ENCODE results near the gene ALLC.

GRCh38 chr2:3725002-3725401 lies 67.0 kb downstream of the ALLC start:
- TF ChIP-seq, protein P1, sequence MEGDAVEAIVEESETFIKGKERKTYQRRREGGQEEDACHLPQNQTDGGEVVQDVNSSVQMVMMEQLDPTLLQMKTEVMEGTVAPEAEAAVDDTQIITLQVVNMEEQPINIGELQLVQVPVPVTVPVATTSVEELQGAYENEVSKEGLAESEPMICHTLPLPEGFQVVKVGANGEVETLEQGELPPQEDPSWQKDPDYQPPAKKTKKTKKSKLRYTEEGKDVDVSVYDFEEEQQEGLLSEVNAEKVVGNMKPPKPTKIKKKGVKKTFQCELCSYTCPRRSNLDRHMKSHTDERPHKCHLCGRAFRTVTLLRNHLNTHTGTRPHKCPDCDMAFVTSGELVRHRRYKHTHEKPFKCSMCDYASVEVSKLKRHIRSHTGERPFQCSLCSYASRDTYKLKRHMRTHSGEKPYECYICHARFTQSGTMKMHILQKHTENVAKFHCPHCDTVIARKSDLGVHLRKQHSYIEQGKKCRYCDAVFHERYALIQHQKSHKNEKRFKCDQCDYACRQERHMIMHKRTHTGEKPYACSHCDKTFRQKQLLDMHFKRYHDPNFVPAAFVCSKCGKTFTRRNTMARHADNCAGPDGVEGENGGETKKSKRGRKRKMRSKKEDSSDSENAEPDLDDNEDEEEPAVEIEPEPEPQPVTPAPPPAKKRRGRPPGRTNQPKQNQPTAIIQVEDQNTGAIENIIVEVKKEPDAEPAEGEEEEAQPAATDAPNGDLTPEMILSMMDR (IDR thresholded peaks at IDR 0.05) = no peak
- TF ChIP-seq POLR2A (IDR thresholded peaks at IDR 0.05) = no peak
